Stimulated activated CD8-positive, alpha-beta memory T cell treated with anti-CD3 and anti-CD28 coated beads, Interleukin-12 subunit alpha, Interleukin-12 subunit beta, amount 100 ng/mL, for 24 hours (primary cell): ENCODE results near the gene OOEP.
"Not testable (repeated sequence)": the region's sequence is repeated elsewhere in the genome, so short reads cannot be mapped to it uniquely, and the experiment has no call there.

Experiments
- DNase-seq: peaks from one replicate; pipeline ENCODE4 v3.0.0-alpha.2; 2020; ENCODE audit errors: extremely low read depth

The OOEP gene

DNA sequence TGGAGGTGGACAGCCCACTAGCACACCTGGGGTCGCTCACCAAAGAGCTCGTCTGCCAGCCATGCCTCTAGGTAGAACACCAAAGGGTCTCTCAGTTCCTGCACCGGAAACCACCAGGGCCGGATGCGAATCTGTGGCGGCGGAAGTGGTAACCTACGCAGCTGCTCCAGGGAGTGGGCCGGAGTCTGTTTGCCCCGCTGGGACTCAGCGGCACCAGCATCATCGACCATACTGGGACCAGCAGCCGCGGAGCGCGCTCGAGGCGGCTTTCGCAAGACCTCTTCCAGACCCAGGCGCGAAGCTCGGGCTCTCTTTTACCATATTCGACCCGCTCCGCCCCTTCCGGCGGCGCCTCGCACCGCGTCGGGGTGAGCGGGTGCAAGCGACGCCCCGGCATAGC, at the start of gene OOEP:
OOEP (minus strand) TSS at position 335 of the 400 bp plus-strand sequence; CDS start at position 230, 105 bp downstream.
- no peak for DNase-seq

DNA sequence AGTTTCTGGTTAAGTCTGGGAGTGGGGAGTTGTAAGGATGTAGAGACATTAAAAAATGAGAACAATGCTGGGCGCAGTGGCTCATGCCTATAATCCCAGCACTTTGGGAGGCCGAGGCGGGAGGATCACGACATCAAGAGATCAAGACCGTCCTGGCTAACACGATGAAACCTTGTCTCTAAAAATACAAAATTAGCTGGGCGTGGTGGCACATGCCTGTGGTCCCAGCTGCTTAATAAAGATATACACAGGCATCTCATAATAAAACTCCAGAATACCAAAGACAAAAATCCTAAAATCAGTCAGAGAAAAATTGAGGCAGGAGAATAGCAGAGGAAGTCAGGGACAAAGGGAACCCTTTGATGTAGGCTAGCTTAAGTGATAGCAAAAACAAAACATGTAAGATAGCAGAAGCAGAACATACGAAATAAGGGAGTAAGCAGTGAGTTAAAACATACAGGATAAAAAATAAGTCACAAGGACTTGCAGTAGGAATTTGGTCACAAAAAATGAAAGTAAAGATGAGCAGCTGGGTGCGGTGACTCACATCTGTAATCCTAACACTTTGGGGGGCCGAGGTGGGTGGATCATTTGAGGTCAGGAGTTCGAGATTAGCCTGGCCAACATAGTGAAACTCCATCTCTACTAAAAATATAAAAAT, 48.5 kb upstream of the OOEP start:
- no peak for DNase-seq

DNA sequence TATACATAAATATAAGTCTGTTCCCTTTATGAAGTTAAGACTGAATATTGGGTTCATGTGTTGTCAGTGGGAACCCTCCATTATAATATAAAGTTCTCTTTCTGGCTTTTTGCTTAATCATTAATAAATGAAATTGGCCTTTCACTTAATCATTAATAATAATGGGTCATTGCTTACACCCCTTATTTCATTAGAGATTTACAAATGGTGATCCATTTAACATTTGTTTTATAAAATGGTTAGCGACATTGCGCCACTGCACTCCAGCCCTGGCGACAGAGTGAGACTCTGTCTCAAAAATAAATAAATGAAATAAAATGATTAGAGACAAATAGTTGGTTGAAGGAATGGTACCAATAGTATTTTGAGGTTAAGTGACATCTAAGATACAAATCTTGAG, 43.4 kb upstream of the OOEP start:
- no peak for DNase-seq

DNA sequence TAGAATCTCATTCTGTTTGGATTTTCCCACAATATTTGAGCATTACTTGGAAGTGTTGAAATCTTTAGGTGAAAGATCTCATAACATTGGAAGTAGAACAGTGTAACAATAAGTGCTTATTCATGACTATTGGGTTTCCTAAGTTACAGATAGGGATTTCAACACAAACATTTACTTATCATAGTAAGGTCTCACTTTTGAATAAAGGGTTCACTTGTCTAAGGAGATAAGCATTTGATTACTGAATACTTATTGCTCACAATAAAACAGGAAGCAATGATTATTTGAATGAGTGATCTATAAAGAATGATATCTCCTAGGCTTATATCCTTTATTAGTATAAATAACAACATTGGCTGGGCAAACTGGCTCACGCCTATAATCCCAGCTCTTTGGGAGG, 39.7 kb upstream of the OOEP start:
- DNase-seq = no peak

DNA sequence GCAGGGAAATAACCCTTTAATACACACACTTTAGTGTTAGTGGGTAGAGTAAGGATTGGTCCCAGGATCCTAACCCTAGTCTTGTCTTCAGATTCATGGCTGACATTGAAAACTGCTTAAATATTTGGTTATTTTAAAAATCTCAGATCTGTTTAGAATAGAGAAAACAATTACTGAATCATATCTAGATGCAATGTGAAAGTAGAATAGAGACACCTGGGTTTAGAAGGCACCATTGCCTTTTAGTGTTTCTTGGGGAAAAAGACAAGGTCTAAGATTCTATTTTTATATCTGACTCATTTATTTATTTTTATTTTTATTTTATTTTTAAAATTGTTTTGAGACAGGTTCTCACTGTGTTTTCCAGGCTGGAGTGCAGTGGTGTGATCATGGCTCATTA, 31.0 kb upstream of the OOEP start:
- no peak for DNase-seq

DNA sequence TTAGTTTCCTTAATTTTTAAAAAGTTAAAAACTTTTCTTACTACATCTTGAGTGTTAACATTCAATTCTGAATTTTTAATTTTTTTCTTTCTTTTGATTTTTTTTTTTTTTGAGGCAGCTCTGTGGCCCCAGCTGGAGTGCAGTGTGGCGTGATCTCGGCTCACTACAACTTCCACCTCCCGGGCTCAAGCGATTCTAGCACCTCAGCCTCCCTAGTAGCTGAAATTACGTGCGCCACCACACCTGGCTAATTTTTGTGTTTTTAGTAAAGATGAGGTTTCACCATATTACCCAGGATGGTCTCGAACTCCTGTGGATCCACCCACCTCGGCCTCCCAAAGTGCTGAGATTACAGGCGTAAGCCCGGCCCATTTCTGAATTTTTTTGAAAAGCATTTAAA, 26.2 kb upstream of the OOEP start:
- no peak for DNase-seq

DNA sequence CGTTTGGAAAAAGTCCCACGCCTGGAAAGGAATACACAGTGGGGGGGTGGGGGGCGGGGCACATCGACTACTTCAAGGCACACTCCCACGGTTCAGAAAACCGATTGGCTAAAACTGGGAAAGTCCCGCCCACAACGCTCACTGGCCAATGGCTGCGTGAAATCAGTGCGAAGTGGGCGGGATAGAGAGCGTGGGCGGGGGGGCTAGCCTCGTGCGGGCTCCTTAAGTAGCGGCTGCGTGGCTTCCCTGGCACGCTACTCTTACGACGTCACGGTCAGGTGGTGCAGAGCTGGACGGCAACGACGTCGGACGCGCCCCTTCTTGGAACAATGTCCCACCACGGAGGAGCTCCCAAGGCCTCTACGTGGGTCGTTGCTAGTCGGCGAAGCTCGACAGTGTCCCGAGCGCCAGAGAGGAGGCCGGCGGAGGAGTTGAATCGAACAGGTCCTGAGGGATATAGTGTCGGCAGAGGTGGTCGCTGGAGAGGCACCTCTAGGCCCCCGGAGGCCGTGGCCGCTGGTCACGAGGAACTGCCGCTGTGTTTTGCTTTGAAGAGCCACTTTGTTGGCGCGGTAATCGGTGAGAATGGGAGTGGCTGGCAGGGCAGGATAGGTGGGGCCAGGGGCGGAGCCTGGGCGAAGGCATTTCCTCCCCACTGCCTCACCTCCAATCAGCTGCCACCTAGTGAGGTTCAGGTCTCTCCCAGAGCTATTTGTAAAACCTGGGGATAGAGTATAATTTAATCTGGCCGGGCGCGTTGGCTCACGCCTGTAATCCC, 25.1 kb upstream of the OOEP start, which contains the start of gene DDX43:
DDX43 (plus strand) TSS at position 252 of the 778 bp plus-strand sequence; CDS start at position 330, 78 bp downstream.
- no peak for DNase-seq

DNA sequence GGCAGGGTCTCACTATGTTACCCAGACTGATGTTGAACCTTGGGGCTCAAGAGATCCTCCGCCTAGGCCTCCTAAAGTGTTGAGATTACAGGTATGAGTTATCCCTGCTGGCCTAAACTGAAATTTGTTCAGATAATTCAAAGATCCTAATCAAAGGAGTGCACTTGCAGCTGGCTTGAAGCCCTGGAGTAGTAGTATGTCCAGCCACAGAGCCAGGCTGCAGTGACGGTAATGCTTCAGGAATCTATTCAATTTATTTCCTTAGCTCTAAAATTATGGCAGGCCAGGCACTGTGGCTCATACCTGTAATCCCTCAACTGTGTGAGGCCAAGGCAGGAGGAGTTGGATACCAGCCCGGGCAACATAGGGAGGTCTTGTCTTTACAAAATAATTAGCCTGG, 23.6 kb upstream of the OOEP start:
- no peak for DNase-seq

DNA sequence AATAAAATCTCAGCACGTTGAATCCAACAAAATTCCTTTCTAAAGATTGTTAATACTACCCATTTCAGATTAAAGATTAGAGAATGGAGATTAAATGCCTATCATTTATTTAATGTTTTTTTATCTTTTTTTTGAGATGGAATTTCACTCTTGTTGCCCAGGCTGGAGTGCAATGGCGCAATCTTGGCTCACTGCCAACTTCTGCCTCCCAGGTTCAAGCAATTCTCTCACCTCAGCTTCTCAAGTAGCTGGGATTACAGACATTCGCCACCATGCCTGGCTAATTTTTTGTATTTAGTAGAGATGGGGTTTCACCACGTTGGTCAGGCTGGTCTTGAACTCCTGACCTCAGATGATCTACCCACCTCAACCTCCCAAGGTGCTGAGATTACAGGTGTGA, 22.5 kb upstream of the OOEP start:
- DNase-seq = not testable (repeated sequence)

DNA sequence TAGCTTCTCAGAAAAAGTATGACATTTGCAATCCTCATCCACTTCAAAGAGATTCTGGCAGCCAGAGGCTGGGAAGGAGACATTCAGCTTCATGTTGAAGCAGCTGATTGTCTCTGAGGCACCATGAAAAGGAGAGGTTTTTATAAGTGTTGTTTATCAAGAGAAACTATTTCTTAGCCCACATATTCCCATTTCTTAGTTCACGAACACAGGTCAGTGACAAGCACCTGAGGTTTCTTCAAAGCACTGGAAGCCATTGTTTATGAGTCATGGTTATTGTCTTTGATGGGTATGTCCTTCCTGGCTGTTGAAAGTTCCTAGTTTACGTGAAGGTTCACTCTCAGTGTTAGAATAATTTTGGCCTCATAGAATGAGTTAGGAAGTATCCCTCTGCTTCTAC, 22.0 kb upstream of the OOEP start:
- no peak for DNase-seq

DNA sequence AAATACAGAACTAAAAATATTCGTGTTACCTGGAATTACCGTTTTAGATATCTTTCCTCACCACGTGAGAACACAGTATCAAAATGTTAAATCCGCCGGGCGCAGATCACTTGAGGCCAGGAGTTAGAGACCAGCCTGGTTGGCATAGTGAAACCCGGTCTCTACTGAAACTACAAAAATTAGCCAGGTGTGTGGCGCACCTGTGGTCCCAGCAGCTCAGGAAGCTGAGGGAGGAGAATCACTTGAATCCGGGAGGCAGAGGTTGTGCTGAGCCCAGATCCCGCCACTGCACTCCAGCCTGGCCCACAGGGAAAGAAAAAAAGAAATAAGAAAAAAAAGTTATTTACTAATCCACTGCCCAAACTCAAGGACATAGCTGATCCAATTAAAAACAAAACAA, 20.2 kb upstream of the OOEP start:
- no peak for DNase-seq

DNA sequence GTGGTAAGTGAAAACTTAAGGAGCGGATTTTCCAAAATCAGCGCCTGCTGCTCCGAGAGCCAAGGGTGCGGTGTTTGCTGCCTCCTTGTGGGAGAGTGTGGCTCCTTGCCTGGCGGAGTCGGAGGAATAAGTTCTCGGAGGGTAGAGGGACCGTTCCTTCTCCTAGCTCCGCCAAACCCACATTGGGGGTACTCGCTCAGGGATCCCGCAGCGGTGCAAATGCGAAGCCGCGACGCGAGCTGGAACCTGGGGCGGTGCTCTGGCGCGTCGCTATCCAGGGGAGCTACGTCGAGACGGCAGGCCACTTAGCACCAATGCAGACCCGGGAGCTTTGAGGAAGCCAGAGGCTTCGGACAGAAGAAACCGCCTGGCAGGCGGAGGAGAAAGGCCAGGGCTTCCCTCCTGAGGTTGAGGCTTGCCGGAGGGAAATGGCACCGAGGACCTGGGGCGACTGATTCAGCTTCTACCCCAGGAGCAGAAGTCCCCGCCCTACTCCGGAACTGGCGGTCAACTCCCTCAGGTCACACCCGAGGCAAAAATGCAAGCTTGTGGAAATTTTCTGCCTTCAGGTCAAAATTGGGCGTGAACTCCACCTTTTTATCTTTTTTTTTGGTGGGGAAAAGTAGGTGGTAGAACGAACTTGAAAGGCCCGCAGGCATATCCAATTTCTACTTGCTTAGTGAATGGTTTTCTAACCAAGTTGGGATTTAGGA, 19.3 kb upstream of the OOEP start:
- DNase-seq = no peak

DNA sequence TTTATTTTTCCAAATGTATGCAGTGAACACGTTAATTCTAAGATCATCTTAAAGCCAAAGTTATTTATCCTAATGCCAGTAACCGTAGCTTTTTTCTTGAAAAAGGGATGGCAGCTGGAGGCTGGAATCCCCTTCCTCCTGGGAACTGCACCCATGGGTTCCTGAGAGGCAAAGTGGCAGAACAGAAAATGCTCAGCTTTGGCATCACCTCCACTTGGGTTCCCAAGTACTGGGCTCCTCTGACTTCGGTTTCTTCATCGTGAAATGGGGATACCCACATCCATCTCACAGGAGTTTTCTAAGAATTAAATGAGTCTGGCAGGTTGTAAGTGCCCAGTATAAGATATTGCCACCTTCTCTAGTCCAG, 18.7 kb upstream of the OOEP start:
- no peak for DNase-seq

DNA sequence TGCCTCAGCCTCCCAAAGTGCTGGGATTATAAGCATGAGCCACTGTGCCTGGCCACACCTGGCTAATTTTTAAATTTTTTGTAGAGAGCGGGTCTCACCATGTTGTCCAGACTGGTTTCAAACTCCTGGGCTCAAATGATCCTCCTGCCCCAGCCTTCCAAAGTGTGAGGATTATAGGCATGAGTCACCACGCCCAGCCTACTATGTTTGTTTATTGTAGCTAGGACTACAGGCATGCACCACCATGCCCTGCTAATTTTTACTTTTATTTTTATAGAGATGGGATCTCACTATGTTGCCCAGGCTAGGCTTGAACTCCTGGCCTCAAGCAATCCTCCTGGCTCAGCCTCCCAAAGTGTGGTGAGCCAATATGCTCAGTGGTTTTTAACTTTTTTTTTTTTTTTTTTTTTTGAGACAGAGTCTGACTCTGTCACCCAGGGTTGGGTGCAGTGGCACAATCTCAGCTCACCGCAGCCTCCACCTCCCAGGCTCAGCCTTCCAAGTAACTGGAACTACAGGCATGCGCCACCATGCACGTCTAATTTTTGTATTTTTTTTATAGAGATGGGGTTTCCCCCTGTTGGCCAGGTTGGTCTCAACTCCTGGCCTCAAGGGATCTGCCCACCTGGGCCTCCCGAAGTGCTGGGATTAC, 12.9 kb upstream of the OOEP start:
- DNase-seq = no peak

DNA sequence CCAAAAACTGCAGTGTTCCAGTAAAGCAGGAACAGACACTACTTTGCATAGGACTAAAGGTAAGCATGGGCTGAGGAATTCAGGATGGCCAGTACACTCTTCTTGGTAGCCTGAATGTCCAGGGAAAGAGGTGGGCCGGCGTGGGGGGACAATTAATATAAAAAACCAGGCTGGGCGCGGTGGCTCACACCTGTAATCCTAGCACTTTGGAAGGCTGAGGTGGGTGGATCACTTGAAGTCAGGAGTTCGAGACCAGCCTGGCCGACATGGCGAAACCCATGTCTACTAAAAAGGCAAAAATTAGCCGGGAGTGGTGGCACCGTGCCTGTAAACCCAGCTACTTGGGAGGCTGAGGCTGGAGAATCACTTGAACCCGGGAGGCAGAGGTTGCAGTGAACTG, 11.8 kb upstream of the OOEP start:
- not testable (repeated sequence) for DNase-seq

DNA sequence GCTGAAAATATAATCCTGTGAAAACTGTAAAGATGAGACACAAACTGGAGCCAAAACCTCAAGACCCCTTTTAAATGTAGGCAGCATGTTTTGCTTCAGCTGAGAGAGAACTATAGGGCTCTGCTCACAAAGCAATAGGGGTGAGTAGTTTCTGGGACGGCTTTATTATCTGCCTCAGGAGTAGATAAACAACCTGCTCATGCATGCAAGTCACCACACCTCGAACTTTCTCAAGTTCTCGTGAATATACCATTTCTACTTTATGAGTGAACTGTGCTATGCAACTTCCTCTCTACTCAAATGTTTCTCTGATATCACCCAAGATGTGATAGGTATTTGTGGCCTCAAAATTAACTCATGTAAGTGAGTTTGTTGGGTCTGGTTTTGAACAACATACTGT, 7.5 kb upstream of the OOEP start:
- no peak for DNase-seq

DNA sequence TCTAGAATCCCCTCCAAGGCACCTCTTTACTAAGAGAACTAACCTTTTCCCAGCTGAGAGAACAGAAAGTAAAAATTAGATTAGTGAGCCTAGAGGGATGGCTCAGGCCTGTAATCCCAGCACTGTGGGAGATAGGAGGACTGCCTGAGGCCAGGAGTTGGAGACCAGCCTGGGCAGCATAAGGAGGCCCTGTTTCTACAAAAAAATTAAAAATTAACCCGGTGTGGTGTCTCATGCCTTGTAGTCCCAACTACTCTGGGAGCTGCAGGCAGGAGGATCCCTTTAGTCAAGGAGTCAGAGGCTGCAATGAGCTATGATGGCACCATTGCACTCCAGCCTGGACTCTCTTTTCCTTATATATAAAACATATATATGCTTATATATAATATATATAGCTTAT, 5.5 kb upstream of the OOEP start:
- DNase-seq = no peak

DNA sequence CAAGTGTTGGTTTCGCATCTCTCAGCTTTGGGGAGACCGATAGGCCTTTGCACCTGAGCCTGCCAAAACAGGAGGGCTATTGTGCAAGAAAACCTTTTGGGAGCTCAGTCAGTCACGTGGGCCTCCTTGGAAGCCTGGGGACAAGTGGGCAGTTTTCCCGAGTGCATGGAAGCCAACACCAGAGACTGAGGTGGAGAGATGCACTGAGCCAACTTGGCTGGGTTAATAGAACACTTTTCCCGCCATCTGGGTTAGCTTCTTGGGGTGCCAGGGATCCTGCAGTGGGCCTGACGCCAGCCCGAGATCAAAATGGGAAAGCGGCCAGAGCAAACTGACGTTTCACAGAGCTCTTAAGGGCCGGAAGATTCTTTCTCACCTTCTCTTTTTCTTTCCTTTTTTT, 2.8 kb upstream of the OOEP start:
- no peak for DNase-seq

DNA sequence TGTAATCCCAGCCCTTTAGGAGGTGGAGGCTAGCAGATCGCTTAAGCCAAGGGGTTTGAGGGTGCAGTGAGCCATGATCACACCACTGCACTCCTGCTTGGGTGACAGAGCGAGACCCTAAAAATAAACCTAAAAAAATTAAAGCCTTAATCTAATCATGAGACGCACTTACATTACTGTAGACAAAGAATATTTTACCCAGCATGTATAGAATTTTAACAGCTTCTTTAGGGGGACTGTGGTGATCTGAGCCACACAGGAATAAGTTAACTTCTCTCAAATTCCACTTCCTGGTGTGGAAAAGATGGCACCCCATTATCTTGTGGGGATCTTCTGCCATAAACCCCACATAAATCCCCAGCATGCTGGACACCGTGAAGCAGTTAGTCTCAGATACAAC, 2.3 kb upstream of the OOEP start:
- no peak for DNase-seq

DNA sequence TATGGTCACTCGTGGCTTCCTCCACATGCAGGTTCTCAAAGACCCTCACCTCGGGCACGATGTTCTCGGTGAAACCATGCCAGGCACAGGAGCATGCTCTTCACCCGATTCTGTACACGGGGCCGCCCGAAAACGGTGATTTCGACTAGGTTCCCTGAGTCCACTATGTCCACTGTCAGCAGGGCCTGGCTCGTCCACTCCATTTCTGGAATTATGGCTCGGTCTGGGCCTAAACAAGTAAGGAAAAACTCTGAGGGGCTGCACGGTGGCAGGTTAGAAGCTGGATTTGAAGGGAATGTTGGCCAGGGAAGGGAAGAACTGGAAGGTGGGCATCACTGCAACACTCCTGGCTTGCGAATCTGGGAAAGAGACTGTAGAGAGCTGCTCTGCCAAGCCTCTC, 540 bp downstream of the OOEP start:
- no peak for DNase-seq

DNA sequence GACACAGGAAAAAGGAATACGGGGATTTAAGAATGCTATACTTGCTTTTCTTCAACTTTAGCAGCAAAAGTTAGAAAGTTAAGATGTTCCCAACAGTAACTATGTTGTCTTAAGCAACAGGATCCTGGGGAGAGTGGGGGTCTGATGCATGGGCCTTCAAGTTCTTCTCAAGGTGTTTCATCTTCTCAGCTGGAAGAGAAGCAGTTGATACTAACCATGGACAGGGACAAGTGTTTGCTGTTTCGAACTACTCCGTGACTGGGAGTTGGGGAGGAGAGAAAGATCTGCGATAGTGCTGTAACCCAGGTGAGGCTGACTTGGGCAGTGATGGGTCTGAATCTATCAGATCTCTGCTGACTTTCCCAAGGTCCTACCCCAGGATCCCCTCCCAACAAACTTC, 1.0 kb downstream of the OOEP start:
- DNase-seq = no peak

DNA sequence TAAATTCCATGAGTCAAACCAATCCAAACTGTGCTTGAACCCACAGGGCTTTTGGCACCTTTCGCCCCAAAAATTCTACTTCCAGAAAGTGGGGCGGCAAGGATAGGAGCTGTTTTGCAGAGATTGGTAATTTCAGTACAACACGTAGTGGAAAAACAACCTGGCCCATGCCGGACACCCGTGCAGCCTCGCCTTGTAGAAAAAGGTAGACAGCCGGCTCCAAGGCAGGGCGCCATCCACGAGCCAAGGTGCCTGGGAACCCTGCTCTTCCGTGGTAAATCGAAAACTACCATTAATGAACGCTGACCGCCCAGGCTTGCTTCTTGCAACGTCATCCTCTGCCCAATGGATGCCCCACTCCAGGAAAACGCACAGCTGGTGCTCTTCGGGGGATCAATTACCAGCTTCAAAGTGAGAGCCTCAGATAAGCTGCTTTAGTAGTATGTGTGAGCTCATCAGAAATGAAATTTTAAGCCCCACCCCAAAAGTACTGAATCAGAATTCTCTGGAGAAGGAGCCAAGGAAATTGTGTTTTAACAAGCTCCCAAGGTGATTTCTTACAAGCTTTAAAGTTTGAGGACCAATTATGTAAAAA, 1.8 kb downstream of the OOEP start:
- DNase-seq = no peak
